ENCODE results near the gene INPP5K.

GRCh38 chr17:1559047-1560043 lies 42.9 kb upstream of the INPP5K start:
- TF ChIP-seq CTCF (IDR thresholded peaks at IDR 0.05) (no peak), EZH2 (IDR thresholded peaks at IDR 0.05; ENCODE audit: borderline replicate concordance, insufficient read depth, low read depth, low read length, poor library complexity, severe bottlenecking) (no peak)

All from B cell (primary cell).